Dedifferentiated amniotic fluid mesenchymal stem cell (primary cell): ENCODE measurements around the gene TREH.
"Not testable (repeated sequence)": the region's sequence is repeated elsewhere in the genome, so short reads cannot be mapped to it uniquely, and the experiment has no call there.

Experiments used
- DNase-seq: peaks from one replicate; pipeline ENCODE4 v3.0.0-alpha.2; 2016; ENCODE audit errors: extremely low spot score

TREH gene, protein sequence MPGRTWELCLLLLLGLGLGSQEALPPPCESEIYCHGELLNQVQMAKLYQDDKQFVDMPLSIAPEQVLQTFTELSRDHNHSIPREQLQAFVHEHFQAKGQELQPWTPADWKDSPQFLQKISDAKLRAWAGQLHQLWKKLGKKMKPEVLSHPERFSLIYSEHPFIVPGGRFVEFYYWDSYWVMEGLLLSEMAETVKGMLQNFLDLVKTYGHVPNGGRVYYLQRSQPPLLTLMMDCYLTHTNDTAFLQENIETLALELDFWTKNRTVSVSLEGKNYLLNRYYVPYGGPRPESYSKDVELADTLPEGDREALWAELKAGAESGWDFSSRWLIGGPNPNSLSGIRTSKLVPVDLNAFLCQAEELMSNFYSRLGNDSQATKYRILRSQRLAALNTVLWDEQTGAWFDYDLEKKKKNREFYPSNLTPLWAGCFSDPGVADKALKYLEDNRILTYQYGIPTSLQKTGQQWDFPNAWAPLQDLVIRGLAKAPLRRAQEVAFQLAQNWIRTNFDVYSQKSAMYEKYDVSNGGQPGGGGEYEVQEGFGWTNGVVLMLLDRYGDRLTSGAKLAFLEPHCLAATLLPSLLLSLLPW

DNA sequence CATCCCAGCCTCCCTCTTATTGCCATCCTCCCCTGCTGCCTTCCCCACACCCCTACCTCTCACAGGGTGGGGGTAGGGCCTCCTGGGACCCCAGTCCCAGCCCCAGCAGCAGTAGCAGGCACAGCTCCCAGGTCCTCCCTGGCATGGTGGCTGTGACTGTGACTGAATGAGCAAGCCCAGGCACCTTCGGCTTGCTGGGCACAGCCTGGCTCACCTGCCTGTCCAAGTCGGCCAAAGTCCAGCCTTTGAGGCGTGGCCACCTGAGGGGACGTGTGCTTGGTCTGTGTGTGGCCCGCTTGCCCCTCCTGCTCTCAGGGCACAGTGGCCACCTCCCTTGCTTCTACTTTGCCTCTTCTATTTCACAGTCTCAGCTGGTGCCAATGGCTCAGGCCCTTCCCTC is at the start of gene TREH:
Gene TREH, minus strand, starts transcription at position 168 of the 400 bp plus-strand sequence. Its CDS starts 23 bp downstream, at position 145.
- DNase-seq: no peak

DNA sequence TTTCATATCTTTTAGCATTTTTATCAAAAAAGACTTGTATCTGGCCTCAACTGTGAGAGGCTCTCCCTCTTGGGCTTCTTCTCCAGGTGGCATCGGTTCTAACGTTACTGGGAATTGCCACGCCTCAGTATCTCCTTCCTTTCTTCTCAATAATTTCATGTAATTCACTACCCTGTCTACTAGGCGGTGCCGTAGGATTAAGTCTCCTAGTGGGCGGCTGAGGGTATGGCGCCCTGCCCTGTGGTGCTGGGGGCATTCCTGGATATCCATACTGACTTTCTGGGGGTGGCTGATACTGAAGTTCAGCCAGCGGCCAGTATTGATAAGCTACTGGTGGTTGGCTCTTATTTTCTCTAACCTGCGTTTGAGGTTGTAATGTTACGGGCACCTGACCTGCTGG is 48.7 kb upstream of the TREH start:
- not testable (repeated sequence) for DNase-seq

DNA sequence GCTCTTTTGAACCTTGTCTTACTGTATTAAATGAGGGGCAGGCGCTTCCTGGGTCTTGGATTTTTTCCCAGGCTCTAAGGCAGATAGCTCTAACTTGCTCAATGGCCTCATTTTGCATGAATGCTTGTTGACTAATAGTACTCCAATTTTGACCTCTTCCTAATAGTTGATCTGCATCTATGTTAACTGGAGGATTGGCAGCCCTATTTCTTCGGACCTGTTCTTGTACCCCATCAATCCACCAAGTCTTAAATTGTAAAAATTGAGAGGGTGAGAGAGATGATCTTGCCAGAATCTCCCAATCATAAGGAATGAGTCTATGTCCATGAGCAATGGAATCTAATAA is 48.2 kb upstream of the TREH start:
- DNase-seq: not testable (repeated sequence)

DNA sequence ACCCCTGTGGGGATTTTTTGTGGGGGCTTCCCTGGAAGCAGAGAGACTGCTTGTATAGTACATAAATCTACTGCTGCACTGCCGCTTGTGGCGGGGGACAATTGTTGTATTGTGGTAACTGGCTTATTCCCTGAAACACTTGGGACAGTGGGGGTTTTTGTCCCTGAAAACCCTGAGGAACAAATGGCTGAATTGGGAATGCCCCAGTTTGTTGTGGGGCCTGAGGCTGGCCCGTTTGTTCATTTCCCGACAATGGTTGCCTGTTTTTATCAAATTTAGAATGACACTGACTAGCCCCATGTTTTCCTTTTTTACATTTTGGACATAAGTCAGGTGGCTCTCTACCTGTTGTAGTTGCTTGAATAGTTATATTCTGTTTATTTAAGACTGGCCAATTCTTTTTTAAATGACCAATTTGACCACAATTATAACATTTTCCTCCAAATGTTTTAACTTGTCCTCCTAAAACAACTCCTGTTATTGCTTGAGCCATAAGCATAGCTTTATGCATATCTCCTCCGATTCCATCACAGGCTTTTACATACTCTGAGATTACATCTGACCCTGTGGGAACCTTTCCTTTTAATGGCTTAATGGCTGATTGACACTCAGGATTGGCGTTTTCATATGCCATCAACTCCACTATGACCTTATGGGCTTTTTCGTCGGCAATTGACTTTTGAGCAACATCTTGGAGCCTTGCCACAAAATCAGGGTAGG is 47.7 kb upstream of the TREH start:
- DNase-seq: not testable (repeated sequence)

DNA sequence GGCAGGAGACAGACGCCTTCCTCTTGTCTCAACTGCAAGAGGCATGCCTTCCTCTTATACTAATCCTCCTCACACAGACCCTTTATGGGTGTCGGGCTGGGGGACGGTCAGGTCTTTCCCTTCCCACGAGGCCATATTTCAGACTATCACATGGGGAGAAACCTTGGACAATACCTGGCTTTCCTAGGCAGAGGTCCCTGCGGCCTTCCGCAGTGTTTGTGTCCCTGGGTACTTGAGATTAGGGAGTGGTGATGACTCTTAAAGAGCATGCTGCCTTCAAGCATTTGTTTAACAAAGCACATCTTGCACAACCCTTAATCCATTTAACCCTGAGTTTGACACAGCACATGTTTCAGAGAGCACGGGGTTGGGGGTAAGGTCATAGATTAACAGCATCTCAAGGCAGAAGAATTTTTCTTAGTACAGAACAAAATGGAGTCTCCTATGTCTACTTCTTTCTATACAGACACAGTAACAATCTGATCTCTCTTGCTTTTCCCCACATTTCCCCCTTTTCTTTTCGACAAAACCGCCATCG is 42.1 kb upstream of the TREH start:
- not testable (repeated sequence) for DNase-seq

DNA sequence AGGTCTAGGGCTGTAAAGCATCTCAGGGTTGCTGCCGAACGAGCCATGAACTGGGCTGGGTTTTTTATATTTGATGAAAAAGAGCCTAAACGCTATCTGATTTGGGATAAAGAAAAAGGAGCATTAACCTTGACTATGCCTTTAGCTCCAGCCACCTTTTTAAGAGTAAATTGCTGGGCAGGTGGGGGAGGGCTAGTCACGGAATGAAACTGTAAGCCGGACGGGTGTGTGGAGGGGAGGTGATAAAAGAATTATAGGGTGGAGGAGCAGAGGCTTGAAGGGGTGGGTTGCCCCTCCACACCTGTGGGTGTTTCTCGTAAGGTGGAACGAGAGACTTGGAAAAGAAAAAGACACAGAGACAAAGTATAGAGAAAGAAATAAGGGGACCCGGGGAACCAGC is 41.3 kb upstream of the TREH start:
- DNase-seq: not testable (repeated sequence)

DNA sequence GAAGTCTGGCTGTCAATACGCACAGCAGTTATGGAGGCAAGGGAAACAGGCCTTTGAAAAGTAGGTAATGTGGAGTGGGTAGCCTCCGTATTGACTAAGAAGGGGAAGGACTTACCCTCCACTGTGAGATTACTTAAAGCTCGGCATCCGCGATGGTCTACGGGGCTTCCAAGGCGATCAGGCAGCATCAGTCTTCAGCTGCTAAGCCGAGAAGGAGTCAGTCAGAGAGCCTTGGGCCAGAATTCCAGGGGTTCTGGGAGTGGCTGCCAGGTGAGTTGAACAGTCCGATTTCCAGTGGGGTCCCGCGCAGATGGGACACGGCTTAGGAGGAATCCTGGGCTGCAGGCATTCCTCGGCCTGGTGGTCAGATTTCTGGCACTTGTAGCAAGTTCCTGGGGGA is 40.6 kb upstream of the TREH start:
- DNase-seq: not testable (repeated sequence)

DNA sequence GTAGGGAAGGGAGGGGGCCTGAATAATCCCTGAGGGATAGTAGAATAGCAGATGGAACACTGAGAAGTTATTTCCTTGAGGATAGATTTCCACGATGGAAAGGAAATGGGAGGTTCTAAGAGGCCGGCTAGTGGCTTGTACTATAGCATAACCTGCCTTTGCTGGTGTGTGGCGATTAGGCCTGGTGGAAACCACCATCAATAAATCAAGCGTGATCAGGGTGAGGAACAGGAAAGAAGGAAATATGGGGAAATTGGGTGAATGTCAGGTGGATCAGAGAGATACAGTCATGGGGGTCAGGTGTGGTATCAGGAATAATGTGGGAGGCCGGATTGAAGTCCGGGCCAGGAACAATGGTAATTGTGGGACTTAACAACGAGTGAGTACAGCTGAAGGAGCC is 39.1 kb upstream of the TREH start:
- not testable (repeated sequence) for DNase-seq

DNA sequence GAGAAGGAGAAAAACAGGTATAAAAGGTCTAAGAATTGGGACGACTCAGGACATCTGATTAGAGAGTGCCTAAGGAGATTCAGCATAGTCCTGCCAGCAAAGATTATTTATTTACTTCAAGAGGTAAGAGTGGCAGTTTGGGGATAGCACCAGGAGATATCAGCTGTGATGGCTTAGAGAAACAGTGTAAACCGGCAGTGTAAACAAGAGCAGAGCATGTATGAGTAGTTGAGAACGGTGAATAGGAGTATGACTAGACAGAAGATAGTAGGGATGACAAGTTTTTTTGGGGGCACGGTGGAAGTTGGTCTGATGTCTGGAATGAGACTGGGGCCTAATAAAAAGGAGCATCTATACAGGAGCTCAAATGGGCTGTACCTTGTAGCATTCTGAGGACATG is 38.3 kb upstream of the TREH start:
- not testable (repeated sequence) for DNase-seq

DNA sequence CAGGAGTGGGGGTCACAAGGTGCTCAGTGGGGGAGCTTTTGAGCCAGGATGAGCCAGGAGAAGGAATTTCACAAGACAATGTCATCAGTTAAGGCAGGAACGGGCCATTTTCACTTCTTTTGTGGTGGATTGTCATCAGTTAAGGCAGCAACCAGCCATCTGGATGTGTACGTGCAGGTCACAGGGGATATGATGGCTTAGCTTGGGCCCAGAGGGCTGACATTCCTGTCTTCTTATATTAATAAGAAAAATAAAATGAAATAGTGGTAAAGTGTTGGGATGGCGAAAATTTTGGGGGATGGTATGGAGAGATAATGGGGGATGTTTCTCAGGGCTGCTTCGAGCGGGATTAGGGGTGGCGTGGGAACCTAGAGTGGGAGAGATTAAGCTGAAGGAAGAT is 37.8 kb upstream of the TREH start:
- not testable (repeated sequence) for DNase-seq

DNA sequence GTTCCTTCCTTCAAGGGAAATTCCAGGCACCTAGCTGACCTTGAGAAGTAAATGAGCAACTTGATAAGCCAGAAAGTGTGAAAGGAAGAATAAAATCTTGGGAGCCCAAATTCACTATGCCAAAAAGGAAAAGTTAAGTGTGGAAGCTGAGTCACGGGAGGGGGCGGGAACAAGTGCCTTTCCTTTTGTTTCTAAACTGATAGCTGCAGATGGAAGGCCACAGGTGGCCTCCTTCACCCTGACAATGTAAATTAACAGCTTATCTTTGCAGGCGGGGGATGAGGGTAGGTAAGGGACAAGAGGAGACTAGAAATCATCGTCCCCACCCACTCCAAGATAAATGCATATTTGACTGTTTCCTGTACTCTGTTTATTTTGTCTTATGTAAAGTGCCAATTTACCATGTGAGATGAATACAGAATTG is 36.4 kb upstream of the TREH start:
- DNase-seq: no peak

DNA sequence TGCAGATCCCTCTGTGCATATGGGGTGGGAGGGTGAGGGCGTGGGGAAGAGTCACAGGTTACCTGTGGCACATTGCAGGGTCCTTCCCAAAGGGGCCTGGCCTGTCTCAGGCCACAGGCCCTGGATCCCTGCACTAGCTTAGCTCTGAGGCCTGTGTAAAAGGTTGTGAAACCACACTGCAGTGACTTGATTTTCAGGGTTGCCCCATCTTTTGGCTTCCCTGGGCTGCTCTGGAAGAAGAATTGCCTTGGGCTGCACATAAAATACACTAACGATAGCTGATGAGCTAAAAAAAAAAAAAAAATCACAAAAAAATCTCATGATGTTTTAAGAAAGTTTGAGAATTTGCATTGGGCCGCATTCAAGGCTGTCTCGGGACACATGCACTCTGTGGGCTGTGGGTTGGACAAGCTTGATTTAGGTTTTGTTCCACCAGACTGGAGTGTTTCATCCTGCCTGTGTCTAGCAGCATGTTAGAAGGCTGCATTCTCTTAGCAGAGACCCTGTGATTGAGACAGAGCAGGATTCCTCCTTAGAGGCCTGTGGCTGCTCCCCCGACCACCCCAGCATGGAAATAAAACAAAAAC is 35.9 kb upstream of the TREH start:
- no peak for DNase-seq

DNA sequence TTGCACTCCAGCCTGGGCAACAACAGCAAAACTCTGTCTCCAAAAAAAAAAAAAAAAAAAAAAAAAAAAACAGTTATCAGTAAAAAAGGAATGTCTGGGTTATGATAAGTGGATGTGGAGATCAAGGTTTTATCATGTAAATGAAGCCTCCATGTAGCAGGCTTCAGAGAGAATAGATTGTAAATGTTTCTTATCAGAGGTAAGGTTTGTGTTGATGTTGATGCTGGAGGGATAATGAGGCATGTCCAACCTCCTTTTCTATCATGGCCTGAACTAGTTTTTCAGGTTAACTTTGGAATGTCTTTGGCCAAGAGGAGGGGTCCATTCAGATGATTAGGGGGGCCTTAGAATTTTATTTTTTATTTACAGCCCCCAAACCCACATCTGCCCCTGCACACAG is 35.4 kb upstream of the TREH start:
- no peak for DNase-seq

DNA sequence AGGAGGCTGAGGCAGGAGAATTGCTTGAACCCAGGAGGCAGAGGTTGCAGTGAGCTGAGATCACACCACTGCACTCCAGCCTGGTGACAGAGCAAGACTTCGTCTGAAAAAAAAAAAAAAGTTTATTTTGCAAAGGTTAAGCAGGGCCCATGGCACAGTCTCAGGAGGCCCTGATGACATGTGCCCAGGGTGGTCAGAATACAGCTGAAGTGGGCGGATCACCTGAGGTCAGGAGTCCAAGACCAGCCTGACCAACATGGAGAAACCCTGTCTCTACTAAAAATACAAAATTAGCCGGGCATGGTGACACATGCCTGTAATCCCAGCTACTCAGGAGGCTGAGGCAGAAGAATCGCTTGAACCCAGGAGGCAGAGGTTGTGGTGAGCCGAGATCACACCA is 35.0 kb upstream of the TREH start:
- not testable (repeated sequence) for DNase-seq

DNA sequence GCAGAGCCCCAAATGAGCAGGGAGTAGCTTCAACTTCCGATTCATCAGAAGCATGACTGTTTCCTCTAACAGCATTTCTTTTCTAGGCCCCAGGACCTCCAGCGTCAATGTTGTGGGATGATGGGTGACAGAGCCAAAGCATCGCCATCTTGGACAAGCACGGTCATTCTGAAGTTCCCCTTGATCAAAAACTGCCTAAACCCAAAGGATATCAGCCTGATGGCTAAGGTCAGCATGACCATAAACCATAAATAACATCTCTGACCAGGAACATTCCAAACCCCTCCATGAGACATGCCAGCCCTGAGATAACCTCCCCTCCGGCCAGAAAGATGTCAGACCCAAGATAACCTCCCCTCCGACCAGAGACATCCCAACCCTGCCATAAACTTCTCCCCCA is 28.8 kb upstream of the TREH start:
- no peak for DNase-seq

DNA sequence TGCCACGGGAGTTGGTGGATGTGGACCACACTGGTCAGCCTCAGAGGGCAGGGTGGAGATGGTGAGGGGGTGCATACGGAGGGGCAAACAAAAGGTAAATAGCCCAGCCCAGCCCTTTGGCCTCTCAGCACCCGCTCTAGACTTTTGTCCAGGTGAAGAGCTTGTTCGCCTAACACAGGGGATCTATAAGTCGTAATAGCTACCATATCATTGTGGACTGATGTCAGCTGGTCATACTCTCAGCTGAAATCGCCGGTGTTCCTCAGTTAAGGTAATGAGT is 27.0 kb upstream of the TREH start:
- DNase-seq: no peak

DNA sequence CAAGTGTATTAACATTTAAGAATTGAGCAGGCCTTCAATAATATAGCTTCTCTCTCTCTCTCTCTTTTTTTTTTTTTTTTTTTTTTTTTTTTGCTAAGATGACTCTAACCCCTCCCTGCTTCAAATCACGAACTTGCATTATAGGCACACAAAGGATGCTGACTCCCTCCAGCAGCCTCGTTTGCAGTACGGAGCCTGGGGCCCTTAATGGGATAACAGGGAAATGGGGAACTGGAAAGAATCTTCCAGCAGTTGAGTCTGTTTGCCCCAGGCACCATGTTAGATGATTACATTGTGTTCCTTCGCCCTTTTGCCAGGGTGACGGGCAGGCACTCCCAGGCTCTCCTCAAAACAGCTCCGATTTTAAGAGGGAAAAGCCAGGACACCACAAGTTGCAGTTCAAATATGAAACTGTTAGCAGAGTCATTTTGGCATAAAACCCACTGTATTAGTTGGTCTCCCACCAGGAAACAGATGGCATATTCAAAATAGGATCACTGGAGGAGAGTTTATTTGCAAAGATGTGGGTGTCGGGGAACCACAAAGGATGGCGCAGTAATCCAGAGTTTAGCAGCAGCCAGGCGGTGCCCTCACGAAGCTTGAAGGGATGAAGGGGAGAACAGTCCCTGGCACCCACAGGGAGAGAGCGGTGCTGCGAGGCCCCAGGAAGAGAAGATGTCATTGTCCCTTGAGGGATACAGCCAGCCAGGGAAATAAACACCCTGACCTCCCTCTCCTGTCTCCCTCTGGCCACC is 26.5 kb upstream of the TREH start:
- no peak for DNase-seq

DNA sequence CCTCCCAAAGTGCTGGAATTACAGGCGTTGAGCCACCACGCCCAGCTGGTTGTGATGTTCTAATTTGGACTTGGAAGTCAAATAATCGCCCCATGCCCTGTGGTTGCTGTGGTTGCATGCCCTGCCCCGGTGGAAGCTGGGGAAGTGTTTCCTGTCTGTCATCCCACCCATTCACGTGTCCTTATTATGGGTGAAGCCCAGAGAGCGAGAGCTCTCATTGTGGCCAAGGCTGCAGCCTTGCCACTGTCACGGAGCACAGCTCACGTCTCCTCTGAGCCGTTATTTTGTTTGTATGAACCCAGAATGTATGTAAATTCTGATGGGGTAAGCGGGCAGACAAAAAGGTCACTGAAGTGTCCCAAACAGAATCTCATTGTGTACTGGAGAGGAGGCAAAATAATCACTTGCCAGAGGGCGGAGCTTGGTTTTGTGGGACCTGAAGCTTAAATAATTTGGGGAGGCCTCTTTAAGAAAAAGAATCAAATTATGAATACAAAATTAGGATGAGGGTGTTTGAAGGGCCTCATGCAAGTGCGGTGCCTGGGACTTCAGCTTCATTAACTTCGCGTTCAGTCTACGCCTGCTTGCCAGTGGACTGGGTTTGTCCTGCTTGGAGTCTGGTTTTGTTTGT is 25.8 kb upstream of the TREH start:
- no peak for DNase-seq

DNA sequence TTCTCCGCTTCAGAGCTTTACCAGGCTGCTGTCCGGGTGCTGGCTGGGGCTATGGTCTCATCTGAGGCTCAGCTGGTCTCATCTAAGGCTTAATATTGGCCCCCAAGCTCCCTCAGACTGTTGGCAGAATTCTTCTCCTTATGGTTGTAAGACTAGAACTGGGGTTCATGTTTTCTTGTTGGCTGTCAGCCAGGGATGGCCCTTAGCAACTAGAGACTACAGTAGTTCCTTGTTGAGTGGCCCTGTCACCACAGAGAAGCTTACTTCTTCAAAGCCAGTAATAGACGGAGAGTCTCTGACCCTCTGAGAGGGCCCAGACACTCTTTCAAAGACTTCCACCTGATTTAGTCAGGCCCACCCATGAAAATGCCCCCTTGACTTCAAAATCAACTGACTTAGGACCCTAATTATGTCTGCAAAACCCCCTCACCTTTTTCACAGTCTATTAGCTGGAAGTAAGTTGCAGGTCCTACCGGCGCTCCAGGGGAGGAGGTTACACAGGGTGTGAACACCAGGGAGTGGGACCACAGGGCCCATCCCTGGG is 24.2 kb upstream of the TREH start:
- DNase-seq: no peak

DNA sequence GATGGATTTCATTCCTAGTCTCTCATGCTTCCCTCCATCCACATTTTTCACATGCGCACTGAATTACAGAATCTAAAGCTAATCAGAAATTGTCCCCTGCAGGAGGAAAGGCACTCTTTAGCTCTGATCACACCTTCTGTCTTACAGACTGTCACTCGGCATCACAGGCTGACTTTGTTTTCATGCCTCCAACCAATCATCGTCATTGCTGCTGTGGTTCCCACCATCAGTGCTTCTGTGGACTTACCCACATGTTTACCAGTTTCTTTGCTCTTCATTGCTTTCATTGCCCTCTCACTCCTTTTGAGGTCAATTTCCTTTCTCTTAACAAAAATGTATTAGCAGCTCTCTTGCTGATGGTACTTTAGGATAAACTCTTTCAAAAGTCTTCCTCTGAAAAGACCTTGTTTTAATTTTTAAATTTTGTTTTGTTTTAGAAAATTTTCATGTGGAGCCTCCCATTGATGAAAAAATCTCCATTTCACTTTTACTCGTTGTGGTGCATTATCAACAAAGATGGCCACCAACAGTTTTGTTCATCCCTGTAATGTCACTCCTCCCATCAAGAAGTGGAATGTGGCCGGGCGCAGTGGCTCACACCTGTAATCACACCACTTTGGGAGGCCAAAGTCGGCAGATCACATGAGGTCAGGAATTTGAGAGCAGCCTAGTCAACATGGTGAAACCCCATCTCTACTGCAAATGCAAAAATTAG is 20.2 kb upstream of the TREH start:
- DNase-seq: no peak
